Memory B cell (primary cell): Measurements from ENCODE around the gene BTN1A1.

Experiments
- ATAC-seq: fragments of 150-1000 bp; cut with Tn5 transposase; 2 replicates; pipeline ENCODE4 v1.10.0; 2021; ENCODE audit warnings: low read depth, mild to moderate bottlenecking, moderate library complexity
- DNase-seq, 2 donors: peaks; one replicate each; pipeline ENCODE4 v3.0.0; 2022; ENCODE audit warnings: low spot score in 2 of 2
- H3K27ac Mint-ChIP-seq: one replicate; pipeline ENCODE4 v1.8.0; 2022; ENCODE audit warnings: mild to moderate bottlenecking, moderate library complexity, mixed read lengths
- H3K27me3 Mint-ChIP-seq: one replicate; pipeline ENCODE4 v1.8.0; 2022; ENCODE audit warnings: mixed read lengths
- H3K36me3 Mint-ChIP-seq: one replicate; pipeline ENCODE4 v1.8.0; 2022; ENCODE audit warnings: mild to moderate bottlenecking, mixed read lengths
- H3K4me1 Mint-ChIP-seq: one replicate; pipeline ENCODE4 v1.8.0; 2022; ENCODE audit warnings: mixed read lengths
- H3K4me3 Mint-ChIP-seq: one replicate; pipeline ENCODE4 v1.8.0; 2022; ENCODE audit warnings: mild to moderate bottlenecking, moderate library complexity, mixed read lengths
- H3K9me3 Mint-ChIP-seq: one replicate; pipeline ENCODE4 v1.8.0; 2022; ENCODE audit warnings: mixed read lengths

The BTN1A1 gene

DNA sequence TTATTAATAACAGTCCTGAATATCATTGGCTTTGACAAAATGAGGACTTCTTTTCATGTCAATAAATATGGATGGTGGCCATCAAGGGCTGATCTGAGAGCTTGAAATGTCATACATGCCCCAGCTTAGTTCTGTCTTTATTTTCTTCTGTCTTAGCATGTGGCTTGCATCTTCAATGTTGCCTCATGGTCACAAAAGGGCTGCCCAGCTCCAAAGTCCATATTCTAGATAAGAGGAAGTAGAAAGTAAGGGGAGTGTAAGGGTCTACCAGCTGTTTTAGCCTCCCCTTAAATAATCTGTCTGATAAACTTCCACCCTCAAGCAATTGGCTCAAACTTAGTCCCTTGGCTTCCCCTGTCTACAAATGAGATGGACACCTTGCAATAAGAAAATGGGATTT is 28.1 kb upstream of the BTN1A1 start:
- DNase-seq (no peak), ATAC-seq (no peak)
- no peaks in the 10 kb centered on the region for H3K27me3 Mint-ChIP-seq
- peaks cover 47% of the 10 kb centered on the region for H3K4me1 Mint-ChIP-seq
- H3K36me3 Mint-ChIP-seq = peaks cover 29% of the 10 kb centered on the region
- peaks cover 8% of the 10 kb centered on the region for H3K9me3 Mint-ChIP-seq
- H3K27ac Mint-ChIP-seq = peak overlapping the region; percentile 98
- H3K4me3 Mint-ChIP-seq = no peak overlapping the region

- peaks cover 53% of the 10 kb centered on the region for H3K4me1 Mint-ChIP-seq
- ATAC-seq (no peak), DNase-seq (no peak)
- peaks cover 24% of the 10 kb centered on the region for H3K36me3 Mint-ChIP-seq
- H3K4me3 Mint-ChIP-seq = peak overlapping the region; percentile 42
- no peaks in the 10 kb centered on the region for H3K27me3 Mint-ChIP-seq
- H3K9me3 Mint-ChIP-seq = peaks cover 8% of the 10 kb centered on the region
- peak overlapping the region; percentile 98 for H3K27ac Mint-ChIP-seq
These were observed 27.4 kb upstream of the BTN1A1 start for GRCh38 chr6:26472549-26473290.

- H3K27ac Mint-ChIP-seq = peak overlapping the region; percentile 98
- H3K4me3 Mint-ChIP-seq = peak overlapping the region; percentile 87
- no peaks in the 10 kb centered on the region for H3K27me3 Mint-ChIP-seq
- ATAC-seq (no peak), DNase-seq (no peak)
- H3K36me3 Mint-ChIP-seq = peaks cover 20% of the 10 kb centered on the region
- peaks cover 8% of the 10 kb centered on the region for H3K9me3 Mint-ChIP-seq
- peaks cover 52% of the 10 kb centered on the region for H3K4me1 Mint-ChIP-seq
These were observed 26.7 kb upstream of the BTN1A1 start for GRCh38 chr6:26473429-26473757.

GRCh38 chr6:26473758-26474438 is 26.2 kb upstream of the BTN1A1 start:
- Mint-ChIP-seq H3K36me3 (peaks cover 15% of the 10 kb centered on the region), H3K27ac (peak overlapping the region; percentile 98), H3K27me3 (no peaks in the 10 kb centered on the region), H3K9me3 (peaks cover 8% of the 10 kb centered on the region), H3K4me3 (peak overlapping the region; percentile 87), H3K4me1 (peaks cover 52% of the 10 kb centered on the region)
- peak; percentile 89 for ATAC-seq
- peak; percentile 77 to 82 for DNase-seq

DNA sequence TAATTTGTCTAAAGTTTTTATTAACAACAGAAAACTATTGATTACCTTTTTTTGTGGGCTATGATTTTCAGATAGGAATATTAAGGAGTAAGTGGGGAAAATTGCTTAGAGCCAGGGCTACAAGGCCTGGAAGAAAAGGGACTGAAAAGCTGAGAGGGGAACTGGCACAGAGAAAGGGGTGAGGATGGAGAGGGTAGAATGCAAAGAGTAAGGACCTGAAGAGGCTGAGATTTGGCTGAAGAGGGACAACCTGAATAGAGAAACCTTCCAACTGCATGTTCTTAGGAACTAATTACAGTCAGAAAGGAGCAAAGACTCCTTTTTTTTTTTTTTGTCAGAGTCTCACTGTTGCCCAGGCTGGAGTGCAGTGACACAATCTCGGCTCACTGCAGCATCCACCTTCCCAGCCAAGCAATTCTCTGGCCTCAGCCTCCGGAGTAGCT is 25.6 kb upstream of the BTN1A1 start:
- no peaks in the 10 kb centered on the region for H3K27me3 Mint-ChIP-seq
- no peak for ATAC-seq

GRCh38 chr6:26475823-26476729 is 24.0 kb upstream of the BTN1A1 start:
- Mint-ChIP-seq H3K36me3 (peaks cover 11% of the 10 kb centered on the region), H3K4me3 (no peak overlapping the region), H3K9me3 (peaks cover 8% of the 10 kb centered on the region), H3K27ac (peak overlapping the region; percentile 75), H3K27me3 (no peaks in the 10 kb centered on the region), H3K4me1 (peaks cover 59% of the 10 kb centered on the region)
- ATAC-seq (no peak), DNase-seq (no peak)

More for the DNA sequence above, 25.6 kb upstream of the BTN1A1 start:
- H3K36me3 Mint-ChIP-seq = peaks cover 13% of the 10 kb centered on the region
- peak overlapping the region; percentile 98 for H3K27ac Mint-ChIP-seq
- peak overlapping the region; percentile 87 for H3K4me3 Mint-ChIP-seq
- peak in 1 of 2 donors; percentile 12 for DNase-seq
- peaks cover 8% of the 10 kb centered on the region for H3K9me3 Mint-ChIP-seq
- H3K4me1 Mint-ChIP-seq = peaks cover 55% of the 10 kb centered on the region

- Mint-ChIP-seq H3K9me3 (peaks cover 4% of the 10 kb centered on the region), H3K4me1 (peaks cover 56% of the 10 kb centered on the region), H3K4me3 (peak overlapping the region; percentile 47), H3K36me3 (peaks cover 6% of the 10 kb centered on the region), H3K27ac (peak overlapping the region; percentile 75), H3K27me3 (no peaks in the 10 kb centered on the region)
- no peak for DNase-seq
- no peak for ATAC-seq
These were observed 23.2 kb upstream of the BTN1A1 start for GRCh38 chr6:26476896-26477295.

GRCh38 chr6:26477426-26477825 is 22.7 kb upstream of the BTN1A1 start:
- DNase-seq = no peak
- Mint-ChIP-seq H3K36me3 (peaks cover 6% of the 10 kb centered on the region), H3K4me3 (no peak overlapping the region), H3K9me3 (peaks cover 4% of the 10 kb centered on the region), H3K4me1 (peaks cover 55% of the 10 kb centered on the region), H3K27me3 (no peaks in the 10 kb centered on the region), H3K27ac (peak overlapping the region; percentile 75)
- no peak for ATAC-seq

GRCh38 chr6:26478100-26478984 is 21.8 kb upstream of the BTN1A1 start:
- no peak for ATAC-seq
- no peaks in the 10 kb centered on the region for H3K27me3 Mint-ChIP-seq
- no peaks in the 10 kb centered on the region for H3K9me3 Mint-ChIP-seq
- no peak for DNase-seq
- H3K36me3 Mint-ChIP-seq = peaks cover 2% of the 10 kb centered on the region
- peaks cover 48% of the 10 kb centered on the region for H3K4me1 Mint-ChIP-seq
- peak overlapping the region; percentile 49 for H3K4me3 Mint-ChIP-seq
- H3K27ac Mint-ChIP-seq = peak overlapping the region; percentile 71

- Mint-ChIP-seq H3K9me3 (no peaks in the 10 kb centered on the region), H3K27me3 (no peaks in the 10 kb centered on the region), H3K4me1 (peaks cover 45% of the 10 kb centered on the region), H3K36me3 (peaks cover 2% of the 10 kb centered on the region), H3K27ac (peak overlapping the region; percentile 71), H3K4me3 (no peak overlapping the region)
- ATAC-seq (no peak), DNase-seq (no peak)
These were observed 21.2 kb upstream of the BTN1A1 start for GRCh38 chr6:26478985-26479278.

GRCh38 chr6:26482338-26482737 is 17.8 kb upstream of the BTN1A1 start:
- no peak overlapping the region for H3K4me3 Mint-ChIP-seq
- peaks cover 21% of the 10 kb centered on the region for H3K4me1 Mint-ChIP-seq
- DNase-seq (no peak), ATAC-seq (no peak)
- no peaks in the 10 kb centered on the region for H3K27me3 Mint-ChIP-seq
- no peaks in the 10 kb centered on the region for H3K36me3 Mint-ChIP-seq
- H3K27ac Mint-ChIP-seq = no peak overlapping the region
- no peaks in the 10 kb centered on the region for H3K9me3 Mint-ChIP-seq

GRCh38 chr6:26483727-26484126 is 16.4 kb upstream of the BTN1A1 start:
- H3K4me3 Mint-ChIP-seq = no peak overlapping the region

DNA sequence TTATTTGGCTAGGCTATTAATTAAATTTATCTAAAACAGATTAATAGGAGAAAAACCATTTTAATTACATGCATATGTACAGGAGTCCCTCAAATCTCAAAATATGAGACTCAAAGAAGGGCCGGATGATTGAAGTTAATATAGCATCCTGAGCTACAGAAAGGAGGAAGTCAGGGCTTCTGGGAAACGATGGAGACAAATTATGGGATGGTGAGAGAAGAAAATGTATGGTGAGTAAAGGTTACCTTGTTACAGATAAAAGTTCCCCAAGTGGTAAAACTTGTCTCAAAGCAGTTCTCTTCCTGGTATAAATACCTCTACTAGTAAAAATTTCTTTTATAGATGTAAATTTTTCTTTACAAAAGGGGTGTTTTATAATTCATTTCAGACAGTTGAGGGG is 15.9 kb upstream of the BTN1A1 start:
- Mint-ChIP-seq H3K27ac (no peak overlapping the region), H3K4me3 (no peak overlapping the region), H3K36me3 (peaks cover 4% of the 10 kb centered on the region), H3K9me3 (peaks cover 6% of the 10 kb centered on the region), H3K4me1 (peaks cover 8% of the 10 kb centered on the region), H3K27me3 (no peaks in the 10 kb centered on the region)
- no peak for ATAC-seq
- DNase-seq = no peak

More at GRCh38 chr6:26483727-26484126, 16.4 kb upstream of the BTN1A1 start:
- peaks cover 4% of the 10 kb centered on the region for H3K36me3 Mint-ChIP-seq
- H3K9me3 Mint-ChIP-seq = peaks cover 6% of the 10 kb centered on the region
- H3K27me3 Mint-ChIP-seq = no peaks in the 10 kb centered on the region
- H3K4me1 Mint-ChIP-seq = peaks cover 13% of the 10 kb centered on the region
- H3K27ac Mint-ChIP-seq = no peak overlapping the region
- ATAC-seq (no peak), DNase-seq (no peak)
